ENCODE results near the gene SCG2.
"Not testable (repeated sequence)": the region's sequence is repeated elsewhere in the genome, so short reads cannot be mapped to it uniquely, and the experiment has no call there.

The SCG2 gene

DNA sequence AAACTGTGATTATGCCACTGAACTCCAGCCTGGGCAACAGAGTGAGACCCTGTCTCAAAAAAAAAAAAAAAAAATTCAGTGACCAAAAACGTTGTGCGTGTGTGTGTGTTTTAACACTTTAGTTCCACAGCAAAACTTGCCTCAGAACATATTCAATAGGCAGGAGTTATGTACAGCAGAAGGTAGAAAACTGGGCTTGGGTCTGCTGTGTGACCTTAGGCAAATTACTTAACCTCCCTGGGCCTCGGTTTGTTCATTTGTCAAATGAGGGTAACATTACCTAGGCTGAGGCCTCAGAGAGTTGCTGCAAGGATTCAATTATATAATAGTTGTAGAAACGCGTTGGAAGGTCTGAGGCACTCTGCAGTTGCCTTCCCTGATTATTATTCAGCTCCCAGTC lies 10.3 kb upstream of the SCG2 start:
- DNase-seq, result no peak

GRCh38 chr2:223611061-223611460 lies 8.9 kb upstream of the SCG2 start:
- DNase-seq, result no peak

DNA sequence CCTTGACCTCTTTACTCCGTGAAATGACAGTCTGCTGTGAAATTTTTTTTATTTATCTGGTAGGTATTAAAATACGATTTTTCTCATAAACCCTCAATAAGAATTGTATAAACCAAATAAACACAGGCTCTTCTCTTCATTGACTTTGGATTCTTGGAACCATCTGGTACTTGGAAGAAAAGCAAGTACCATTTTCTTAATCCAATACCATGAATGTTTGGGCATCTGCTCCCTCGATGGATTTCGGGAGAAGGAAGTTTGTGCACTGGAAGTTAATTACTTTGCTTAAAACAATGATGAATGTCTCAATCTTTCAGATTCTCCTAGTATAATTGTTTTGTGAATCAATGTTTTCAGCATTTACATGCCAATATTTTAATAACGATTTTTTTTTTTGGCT lies 5.3 kb upstream of the SCG2 start:
- DNase-seq, result no peak

DNA sequence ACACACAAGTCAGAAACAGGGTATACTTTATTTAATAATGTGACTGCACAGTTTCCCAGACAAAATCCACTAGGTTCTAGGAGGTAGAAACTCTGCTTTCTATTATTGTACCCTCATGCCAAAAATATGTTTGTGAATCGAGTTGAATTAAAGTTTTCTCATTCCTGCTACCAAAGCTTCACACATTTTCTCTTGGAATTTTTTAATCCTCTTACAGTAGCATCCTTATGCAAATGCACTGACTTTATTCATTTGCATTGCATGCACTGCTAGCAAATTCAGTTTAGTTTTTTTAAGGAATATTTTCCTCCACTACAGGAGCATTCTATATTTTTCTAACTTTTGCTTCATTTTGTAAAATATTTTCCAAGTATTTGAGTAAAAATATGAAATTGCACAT lies 4.8 kb upstream of the SCG2 start:
- DNase-seq, result no peak

GRCh38 chr2:223604231-223604630 lies 2.1 kb upstream of the SCG2 start:
- no peak for DNase-seq

GRCh38 chr2:223602972-223603371 lies 811 bp upstream of the SCG2 start:
- no peak for DNase-seq

DNA sequence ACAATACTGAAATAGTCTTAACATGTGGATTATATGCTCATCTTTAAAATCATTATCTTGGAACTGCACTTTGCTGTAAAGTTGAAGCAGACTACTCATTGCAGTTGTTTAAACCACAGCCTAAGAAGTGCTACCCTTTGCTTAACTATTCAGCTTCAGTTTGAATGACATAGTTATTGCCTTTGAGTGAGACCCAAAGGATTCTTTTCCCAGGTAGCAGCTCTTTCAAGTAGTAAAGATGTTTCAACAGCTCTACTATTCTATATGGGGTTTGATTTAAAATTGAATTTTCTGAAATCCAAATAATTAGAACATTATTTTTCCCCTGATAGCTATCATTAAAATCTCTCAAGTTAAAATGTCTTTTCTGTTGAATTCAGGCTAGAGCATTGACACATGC lies 1.1 kb downstream of the SCG2 start:
- DNase-seq, result no peak

DNA sequence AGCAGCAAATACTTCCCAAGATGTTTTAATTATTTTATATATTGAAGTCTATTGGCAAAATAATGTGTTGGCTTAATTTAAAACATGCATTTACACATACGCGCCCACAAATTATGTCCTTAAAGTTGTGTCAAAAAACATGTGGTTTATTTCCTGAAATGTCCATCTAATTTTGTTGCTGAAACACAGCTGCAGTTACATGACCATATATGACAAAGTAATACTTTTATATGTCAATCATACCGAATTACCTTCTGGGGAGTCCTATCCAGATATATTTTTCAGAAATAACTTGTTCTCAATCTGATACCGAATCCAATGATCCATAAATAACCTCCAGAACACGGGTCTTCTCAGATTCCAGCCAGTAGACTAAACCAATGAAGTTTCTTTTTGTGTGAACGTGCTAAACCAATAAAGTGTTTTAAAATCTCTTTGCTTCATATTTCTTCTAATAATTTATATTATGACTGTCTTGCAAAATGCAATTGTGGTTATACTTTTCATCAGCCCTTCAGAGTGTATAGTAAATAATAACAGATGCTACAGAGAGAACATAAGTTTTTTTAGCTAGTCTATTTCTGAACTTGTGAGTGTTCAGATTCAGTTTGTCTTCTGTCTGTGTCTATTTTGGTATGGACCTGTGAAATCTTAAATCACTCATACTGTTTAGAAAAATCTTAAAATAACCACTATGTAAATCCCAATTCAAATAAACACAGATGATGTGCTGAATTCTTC lies 2.4 kb downstream of the SCG2 start:
- no peak for DNase-seq

DNA sequence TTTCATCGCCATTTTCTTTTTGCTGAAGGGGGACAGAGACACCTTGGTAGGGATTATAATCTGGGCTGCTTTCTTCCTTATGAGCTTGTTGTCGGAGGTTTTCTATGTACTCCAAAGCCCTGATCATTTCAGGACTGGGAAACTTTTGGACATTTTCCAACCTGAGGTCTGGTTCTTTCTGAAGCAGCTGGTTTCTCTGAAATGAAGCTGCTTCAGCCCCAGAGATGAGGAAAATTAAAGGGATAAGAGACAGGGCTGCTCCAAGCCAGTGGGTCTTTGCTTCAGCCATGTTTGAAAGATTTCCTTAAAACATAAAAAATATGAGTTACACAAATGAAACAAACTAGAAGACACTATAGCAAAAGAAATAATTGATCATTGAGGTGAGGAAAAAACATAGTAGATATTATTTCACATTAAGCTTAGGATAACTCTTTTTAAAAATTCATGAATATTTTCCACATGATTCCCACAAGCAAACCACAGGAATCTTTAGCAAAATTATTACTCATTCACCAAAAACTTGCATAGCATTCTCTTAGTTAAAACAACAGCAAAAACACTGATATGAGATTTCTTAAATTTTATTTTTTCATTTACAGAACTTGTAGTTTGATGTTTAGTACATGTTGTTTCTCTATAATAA lies 3.0 kb downstream of the SCG2 start:
- DNase-seq, result no peak

- DNase-seq, result no peak
These were observed 5.1 kb downstream of the SCG2 start for GRCh38 chr2:223597076-223597475.

DNA sequence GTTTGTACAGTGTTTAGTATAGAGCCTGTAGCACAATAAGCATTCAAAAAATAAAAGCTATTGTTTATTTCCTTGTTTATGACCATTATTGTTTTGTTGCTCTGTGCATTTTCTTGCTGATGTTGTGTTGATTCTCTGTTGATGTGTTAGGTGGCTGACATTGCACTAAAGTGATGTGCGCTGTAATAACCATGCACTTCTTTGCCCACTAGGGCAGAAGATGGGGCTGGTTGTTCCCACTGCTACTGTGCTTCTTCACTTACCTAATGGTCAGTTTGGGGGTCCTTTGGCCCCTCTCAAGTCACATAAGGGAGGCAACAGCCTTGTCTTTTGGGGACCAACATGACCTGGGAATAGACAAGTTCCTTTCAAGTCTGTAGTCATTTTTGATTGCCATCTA lies 6.0 kb downstream of the SCG2 start:
- DNase-seq, result no peak

DNA sequence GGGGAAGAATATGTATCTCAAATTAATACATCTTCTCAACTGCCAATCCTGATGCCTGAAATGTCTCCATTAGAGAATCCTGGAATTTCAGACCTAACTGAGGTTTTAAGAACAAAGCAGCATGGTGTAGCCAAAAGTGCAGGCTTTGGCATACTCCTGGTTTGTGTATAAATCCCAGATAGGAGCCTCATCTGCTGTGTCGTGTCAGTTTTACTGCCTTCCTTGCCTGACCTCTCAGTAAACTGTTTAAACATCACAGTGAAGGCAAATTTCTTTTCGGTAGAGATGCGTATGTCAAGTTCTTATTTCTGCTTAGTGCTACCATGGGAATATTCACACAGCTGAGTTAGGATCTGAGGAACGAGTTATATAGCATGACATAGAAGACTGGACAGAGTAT lies 7.3 kb downstream of the SCG2 start:
- DNase-seq, result no peak

DNA sequence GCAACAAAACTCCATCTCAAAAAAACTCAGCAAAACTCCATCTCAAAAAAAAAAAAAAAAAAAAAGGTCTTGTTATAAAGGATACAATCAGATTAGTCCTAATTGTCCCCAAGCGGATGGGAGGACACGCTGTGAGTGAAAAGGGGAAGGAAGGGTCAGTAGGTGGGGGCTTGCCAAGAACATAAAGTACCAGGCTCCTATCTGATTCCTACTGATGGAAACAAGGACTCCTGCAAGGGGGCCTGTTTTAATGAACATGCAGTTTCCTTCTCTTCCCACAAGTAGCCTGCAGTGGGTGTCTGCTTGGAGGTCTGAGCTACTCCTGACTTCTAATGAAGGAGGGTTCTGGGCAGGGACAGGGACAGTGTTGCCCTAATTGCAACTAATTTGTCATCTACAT lies 7.9 kb downstream of the SCG2 start:
- no peak for DNase-seq

DNA sequence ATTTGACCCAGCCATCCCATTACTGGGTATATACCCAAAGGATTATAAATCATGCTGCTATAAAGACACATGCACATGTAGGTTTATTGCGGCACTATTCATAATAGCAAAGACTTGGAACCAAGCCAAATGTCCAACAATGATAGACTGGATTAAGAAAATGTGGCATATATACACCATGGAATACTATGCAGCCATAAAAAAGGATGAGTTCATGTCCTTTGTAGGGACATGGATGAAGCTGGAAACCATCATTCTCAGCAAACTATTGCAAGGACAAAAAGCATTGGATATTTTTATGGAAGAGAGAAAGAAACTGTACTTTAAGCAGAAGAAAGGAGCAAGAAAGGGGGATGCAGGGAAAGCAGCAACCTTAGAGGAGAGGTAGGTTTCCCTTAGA lies 9.5 kb downstream of the SCG2 start:
- DNase-seq, result not testable (repeated sequence)

DNA sequence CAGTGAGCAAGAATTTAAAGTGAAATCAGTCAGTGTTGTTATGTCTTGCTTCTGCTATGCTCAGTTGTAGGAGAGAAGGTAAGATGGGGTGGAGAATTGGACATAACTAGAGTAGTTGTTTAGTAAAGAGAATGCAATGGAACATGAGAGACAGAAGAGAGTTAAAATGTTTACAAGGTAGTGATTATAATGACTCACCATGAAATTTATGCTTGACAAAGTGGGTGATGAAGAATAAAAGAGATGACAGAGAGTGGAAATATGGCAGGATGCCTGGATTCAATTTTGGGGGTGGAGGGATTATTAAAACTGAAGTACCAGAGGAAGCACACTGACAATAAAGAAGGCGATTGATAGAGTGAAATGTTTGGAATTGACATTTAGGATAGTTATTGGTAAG lies 10.6 kb downstream of the SCG2 start:
- DNase-seq, result no peak

- no peak for DNase-seq
These were observed 11.2 kb downstream of the SCG2 start for GRCh38 chr2:223590964-223591363.

DNA sequence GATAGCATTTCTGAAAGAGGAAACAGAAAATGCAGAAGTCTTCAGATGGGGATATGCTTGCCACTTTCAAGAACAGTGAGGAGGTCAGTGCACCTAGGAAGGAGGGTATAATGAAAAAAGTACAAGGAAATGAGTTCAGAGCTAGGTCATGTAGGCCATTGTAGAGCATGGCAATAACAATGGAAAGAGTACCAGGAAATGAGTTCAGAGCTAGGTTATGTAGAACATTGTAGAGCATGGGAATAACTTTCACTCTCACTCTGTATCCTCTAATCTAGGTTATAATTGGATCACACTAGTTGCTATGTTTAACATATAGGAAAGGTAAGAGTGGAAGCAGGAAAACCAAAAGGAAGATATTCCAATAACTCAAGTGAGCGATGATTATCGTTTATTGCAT lies 12.3 kb downstream of the SCG2 start:
- DNase-seq, result no peak

GRCh38 chr2:223588251-223588650 lies 13.9 kb downstream of the SCG2 start:
- DNase-seq, result no peak

DNA sequence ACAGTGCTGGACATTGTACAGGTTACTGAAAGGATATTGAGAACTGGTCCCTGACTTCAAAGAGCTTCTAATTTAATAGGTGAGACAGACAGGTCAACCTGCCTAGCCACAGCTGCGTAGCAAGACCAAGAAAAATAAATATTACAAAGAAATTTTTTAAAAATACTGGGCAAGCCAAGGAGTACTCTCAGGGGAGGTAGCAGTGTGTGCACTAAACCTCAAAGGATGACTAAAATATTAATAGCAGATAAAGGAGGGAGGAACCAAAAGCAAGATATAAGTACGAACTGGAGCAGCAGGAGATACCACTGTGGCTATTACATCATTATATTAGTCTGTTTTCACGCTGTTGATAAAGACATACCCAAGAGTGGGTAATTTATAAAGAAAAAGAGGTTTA lies 14.9 kb downstream of the SCG2 start:
- no peak for DNase-seq

GRCh38 chr2:223586261-223586660 lies 15.9 kb downstream of the SCG2 start:
- DNase-seq, result no peak

- no peak for DNase-seq
These were observed 16.5 kb downstream of the SCG2 start for GRCh38 chr2:223585666-223586065.

GRCh38 chr2:223582001-223582400 lies 20.2 kb downstream of the SCG2 start:
- DNase-seq, result no peak

DNA sequence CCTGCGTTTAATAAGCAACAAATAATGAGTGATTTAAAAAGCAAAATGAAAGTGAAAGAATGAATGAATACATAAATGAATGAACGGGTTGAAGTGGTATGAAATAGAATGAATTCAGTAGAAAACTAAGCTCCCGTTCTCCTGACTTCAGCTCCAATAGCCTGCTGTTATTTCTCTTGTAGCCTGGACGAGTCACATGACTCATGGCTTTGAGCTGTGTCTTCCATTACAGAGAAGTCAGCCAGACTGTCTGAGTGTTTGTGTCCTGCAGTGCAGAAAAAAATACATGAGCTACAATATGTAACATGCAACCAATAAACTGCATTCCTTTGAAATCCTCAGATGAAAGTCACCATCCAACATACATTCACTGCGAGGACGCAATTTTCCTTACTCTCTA lies 21.2 kb downstream of the SCG2 start:
- DNase-seq, result no peak

DNA sequence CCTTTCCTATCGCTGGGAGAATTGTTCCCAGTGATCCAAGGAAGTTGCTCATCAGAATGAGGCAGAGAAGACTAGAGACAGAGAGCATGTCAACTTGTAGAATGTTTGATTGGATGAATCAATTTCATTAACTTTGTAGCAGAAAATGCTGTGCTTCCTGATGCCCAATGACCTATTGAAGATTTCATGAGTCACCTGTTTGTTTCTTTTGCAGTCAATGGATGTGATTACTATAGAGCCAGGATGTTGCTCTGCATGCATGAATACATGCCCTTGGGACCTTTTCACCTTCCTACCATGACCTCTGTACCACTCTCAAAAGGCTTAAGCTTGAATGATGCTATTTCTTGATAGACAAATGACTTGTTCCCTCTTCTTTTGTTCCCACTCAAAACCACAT lies 23.3 kb downstream of the SCG2 start:
- no peak for DNase-seq

DNA sequence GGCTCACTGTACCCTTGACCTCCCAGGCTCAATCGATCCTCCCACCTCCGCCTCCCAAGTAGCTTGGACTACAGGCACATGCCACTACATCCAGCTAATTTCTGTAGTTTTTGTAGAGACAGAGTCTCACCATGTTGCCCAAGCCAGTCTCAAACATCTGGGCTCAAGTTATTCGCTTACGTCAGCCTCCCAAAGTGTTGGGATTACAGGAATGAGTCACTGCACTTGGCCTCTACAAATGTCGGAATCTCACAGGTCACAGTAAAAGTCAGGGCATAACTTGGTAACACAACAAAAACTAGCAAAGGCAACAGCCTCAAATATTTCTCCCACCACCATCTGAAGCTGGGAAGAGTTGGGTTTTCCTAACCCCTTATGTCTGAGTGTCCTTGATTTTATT lies 25.3 kb downstream of the SCG2 start:
- DNase-seq, result no peak

Data from CD4-positive, alpha-beta T cell treated with Interferon gamma for 1 hour (primary cell).